ENCODE measurements around the gene NHLRC3.

GRCh38 chr13:39037880-39038568, at the start of gene NHLRC3, which contains the start of gene PROSER1:
- TF ChIP-seq CTCF (IDR thresholded peaks at IDR 0.05), result peak in 2 of 4 experiments; percentile 5 to 29
- TF ChIP-seq POLR2A (IDR thresholded peaks at IDR 0.05), result peak; percentile 43
- peak; percentile 85 for TF ChIP-seq POLR2AphosphoS5 (IDR thresholded peaks at IDR 0.05)
